ENCODE measurements around the gene MLIP.

DNA sequence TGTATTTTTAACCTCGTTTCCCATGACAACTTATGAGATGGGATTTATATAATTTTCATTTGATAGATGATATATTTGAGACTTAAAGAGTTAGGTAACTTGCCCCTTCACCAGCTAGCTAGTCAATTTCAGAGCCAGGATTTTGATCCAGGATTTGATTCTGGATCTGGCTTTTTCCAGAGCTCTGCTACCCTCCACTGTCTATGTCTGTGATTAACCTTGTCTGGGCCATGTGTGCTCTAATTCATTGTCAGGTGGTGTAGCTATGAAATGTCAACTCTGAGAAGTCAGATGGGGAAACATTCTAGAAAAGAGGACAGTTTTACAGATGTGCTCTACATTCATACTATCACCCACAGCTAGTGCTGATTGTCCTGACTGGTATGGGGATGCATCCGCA lies 42.5 kb upstream of the MLIP start:
- TF ChIP-seq EP300 (IDR thresholded peaks at IDR 0.05; ENCODE audit: borderline replicate concordance in 1 of 2, low read depth in 2 of 2, low read length in 2 of 2) = no peak
- no peak for TF ChIP-seq USF2 (IDR thresholded peaks at IDR 0.05; ENCODE audit: low read length)
- no peak for TF ChIP-seq SP4 (IDR thresholded peaks at IDR 0.05; ENCODE audit: low read length)
- TF ChIP-seq CTCF (IDR thresholded peaks at IDR 0.05; ENCODE audit: control extremely low read depth in 1 of 3, insufficient read depth in 1 of 3, low read depth in 1 of 3, low read length in 3 of 3) = no peak
- TF ChIP-seq SUZ12 (IDR thresholded peaks at IDR 0.05; ENCODE audit: low read length) = no peak
- no peak for TF ChIP-seq CEBPB (IDR thresholded peaks at IDR 0.05; ENCODE audit: low read depth, low read length)
